Adrenal gland (tissue), 12 donors: Measurements from ENCODE around the gene TSPAN4. TPM values are rescaled to one million over a fixed set of nuclear protein-coding genes. Genes with fewer than 3 reads are reported as not detected.
A peak's percentile ranks its signal among the peaks of the same experiment; 100 is the strongest.

ENCODE experiments used
- DNase-seq, 7 donors: peaks; one replicate each; pipeline ENCODE4 v3.0.0-alpha.2; 2019 to 2020
- H3K27ac ChIP-seq, 5 donors: fragments of 200-600 bp; sonication (generic) in 4 of 5; 1 replicate in 3 of 5; 2 replicates in 2 of 5; pipeline versions ENCODE4 v1.5.1 to v1.8.0; 2016 to 2020; ENCODE audit warnings: mild to moderate bottlenecking in 1 of 5
- H3K27me3 ChIP-seq: fragments of 200-600 bp; 2 replicates; pipeline ENCODE4 v1.8.0; 2021
- H3K36me3 ChIP-seq, 2 donors: fragments of 200-600 bp; replicated peaks in 1 of 2; 1 replicate in 1 of 2; 2 replicates in 1 of 2; pipeline versions ENCODE4 v1.5.1 to v1.8.0; 2018 to 2022
- H3K4me1 ChIP-seq, 2 donors: fragments of 200-600 bp; replicated peaks in 1 of 2; 1 replicate in 1 of 2; 2 replicates in 1 of 2; pipeline versions ENCODE4 v1.5.1 to v1.8.0; 2018 to 2021
- H3K4me3 ChIP-seq, 4 donors: fragments of 200-600 bp; sonication (generic) in 3 of 4; one replicate each; pipeline ENCODE4 v1.5.1; 2016 to 2018
- H3K9me3 ChIP-seq, 3 donors: fragments of 200-600 bp; sonication (generic) in 1 of 3; replicated peaks in 1 of 3; 1 replicate in 2 of 3; 2 replicates in 1 of 3; pipeline versions ENCODE4 v1.5.1 to v1.8.0; 2016 to 2021
- CTCF ChIP-seq, 6 experiments: fragments of 450-650 bp in 4 of 6; fragments of 200-600 bp in 2 of 6; sonication (generic) in 1 of 6; IDR thresholded peaks; 1 replicate in 5 of 6; 2 replicates in 1 of 6; pipeline versions ENCODE4 v1.5.1 to v1.8.0; 2016 to 2021; ENCODE audit warnings: antibody characterized with exemption in 6 of 6, mild to moderate bottlenecking in 2 of 6, moderate library complexity in 1 of 6
- POLR2A ChIP-seq, 2 donors: fragments of 450-650 bp; IDR thresholded peaks; one replicate each; pipeline ENCODE4 v1.6.1; 2017; ENCODE audit warnings: antibody characterized with exemption in 2 of 2, mild to moderate bottlenecking in 2 of 2, moderate library complexity in 1 of 2
- WGBS, 4 donors: extraction: QIAGEN DNeasy Blood & Tissue Kit in 2 of 4; methylation state at CpG; one replicate each; pipeline versions ENCODE4 v1.1.5 to v1.1.7; 2013 to 2017; 5-methylcytosine and 5-hydroxymethylcytosine counted together
- intact Hi-C, 2 donors: fragments of 100-400 bp; cut with DNase I; formaldehyde crosslinking; loops; one replicate each; pipeline versions ENCODE4 v1.14.1 to v1.15.0; 2022 to 2023
- polyA plus RNA-seq, 3 donors: library from polyadenylated mRNA; stranded (reverse); fragments of 200-250 nt in 2 of 3; fragments of 350-450 nt in 1 of 3; fragmentation: Illumina TruSeq in 1 of 3; extraction: RNeasy Lipid Tissue Mini Kit (QIAGEN cat#74804) in 1 of 3; gene quantifications; one replicate each; pipeline ENCODE4 v1.2.3, GENCODE V29; 2013 to 2014
- total RNA-seq, 9 donors: library from RNA; depleted of rRNA in 4 of 9; stranded (reverse); fragments of >200 nt in 4 of 9; fragments of 120-200 nt in 1 of 9; fragmentation: NEBNext Ultra II Directional in 1 of 9; extraction: Animal tissue kit (Norgen Biotek cat#: 25700) in 1 of 9; gene quantifications; one replicate each; pipeline versions ENCODE4 v1.1.0 to v1.2.4, GENCODE V29; 2013 to 2023
- donor health status: healthy with polysubstance abuse.
- donor health status: Bipolar disorder and iron deficiency.
- donor health status: DM: yes; HTN: yes; CAD: no.
- donor health status: DM: no; HTN: no; CAD: no.
- donor health status: DM: no; HTN: no; CAD: no.
- donor health status: DM: yes; HTN: yes; CAD: no.

The TSPAN4 gene
- total and polyA plus RNA-seq, 12 donors = 5.2 to 207 (median 53.5) TPM

GRCh38 chr11:827897-828192 is 14.8 kb upstream of the TSPAN4 start, which contains the start of gene CRACR2B:
CRACR2B (plus strand) TSS chr11:827919; CDS start chr11:828608, 689 bp downstream.
- H3K27ac ChIP-seq = peak within 1 kb of the TSS in 4 of 5 donors; percentile 35 to 67 (median 46)
- peak within 1 kb of the TSS in 2 of 4 donors; percentile 26 to 54 for H3K4me3 ChIP-seq
- no peak for DNase-seq
- intact Hi-C loops = no loop called here
- peaks cover 36 to 62% of the 10 kb centered on the region in 2 donors for H3K4me1 ChIP-seq
- H3K27me3 ChIP-seq = no peaks in the 10 kb centered on the region
- no peaks in the 10 kb centered on the region for H3K9me3 ChIP-seq
- H3K36me3 ChIP-seq = peaks cover 0 to 24% of the 10 kb centered on the region in 2 donors
- TF ChIP-seq POLR2A (IDR thresholded peaks at IDR 0.05) (no peak), CTCF (IDR thresholded peaks at IDR 0.05) (no peak)
- 19 to 47% (median 39%) methylated on average over 4 to 5 of the region's 5 CpGs for WGBS, 4 donors

DNA sequence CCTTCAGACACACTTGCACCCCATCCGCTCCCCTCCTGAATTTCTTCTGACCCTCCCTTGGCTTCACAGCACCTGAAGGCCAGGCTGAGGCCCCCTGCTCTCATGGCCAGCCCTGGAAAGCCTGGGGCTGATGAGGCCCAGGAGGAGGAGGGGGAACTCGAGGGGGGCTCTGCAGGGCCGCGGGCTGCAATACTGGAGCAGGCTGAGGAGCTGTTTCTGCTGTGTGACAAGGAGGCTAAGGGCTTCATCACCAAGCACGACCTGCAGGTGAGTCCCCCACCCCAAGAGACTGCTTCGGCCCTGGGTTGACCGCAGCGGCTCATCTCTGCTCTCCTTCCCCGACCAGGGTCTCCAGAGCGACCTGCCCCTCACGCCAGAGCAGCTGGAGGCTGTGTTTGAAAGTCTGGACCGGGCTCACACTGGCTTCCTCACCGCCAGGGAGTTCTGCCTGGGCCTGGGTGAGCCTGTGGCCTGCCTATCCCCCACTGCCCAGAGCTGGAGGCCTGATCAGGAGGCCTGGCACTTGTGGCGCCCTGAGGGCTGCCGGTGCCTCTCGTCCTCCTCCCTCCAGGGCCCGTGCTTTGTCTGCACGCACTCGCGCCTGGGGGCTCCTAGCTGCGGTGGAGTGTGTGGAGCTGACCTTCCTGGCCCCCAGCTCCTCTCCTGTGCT is 14.0 kb upstream of the TSPAN4 start:
- 58 to 76% (median 64%) methylated on average over 2 to 21 of the region's 21 CpGs for WGBS, 4 donors
- TF ChIP-seq CTCF (IDR thresholded peaks at IDR 0.05) (no peak), POLR2A (IDR thresholded peaks at IDR 0.05) (peak in 1 of 2 donors; percentile 9)
- intact Hi-C loops = no loop called here
- Histone ChIP-seq H3K36me3 (peaks cover 0 to 16% of the 10 kb centered on the region in 2 donors), H3K9me3 (no peaks in the 10 kb centered on the region), H3K27ac (peak overlapping the region in 2 of 5 donors; percentile 6 to 35), H3K4me1 (peaks cover 36 to 66% of the 10 kb centered on the region in 2 donors), H3K4me3 (no peak overlapping the region), H3K27me3 (no peaks in the 10 kb centered on the region)
- peak in 1 of 7 donors; percentile 62 for DNase-seq

DNA sequence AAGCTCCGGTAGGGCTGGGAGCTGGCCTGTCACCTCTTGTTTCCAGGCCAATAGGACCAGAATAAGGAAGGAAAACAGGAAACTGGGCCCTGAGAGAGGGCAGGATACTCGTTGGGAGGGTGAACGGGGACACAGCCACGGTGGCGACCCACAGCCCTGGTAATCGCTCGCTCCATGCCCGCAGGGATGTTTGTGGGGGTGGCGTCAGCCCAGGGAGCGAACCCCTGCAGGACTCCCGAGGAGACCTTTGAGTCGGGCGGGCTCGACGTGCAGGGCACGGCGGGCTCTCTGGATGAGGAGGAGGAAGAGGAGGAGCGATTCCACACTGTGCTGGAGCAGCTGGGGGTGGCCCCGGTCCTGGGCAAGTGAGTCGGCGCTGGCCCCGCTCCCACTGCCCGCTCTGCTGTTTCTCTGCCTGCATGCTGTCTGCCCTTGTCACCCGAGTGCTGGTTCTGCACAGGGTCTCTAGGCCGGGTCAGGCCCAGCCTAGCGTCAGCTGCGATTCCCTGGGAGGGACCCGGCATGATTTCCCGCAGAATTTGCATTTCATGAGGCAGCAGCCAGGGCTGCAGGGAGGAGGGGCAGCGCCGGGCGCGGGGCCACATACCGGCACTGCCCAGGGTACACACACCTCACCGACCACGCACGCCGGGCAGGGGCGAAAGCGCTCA is 13.3 kb upstream of the TSPAN4 start:
- no peaks in the 10 kb centered on the region for H3K9me3 ChIP-seq
- intact Hi-C loops = no loop called here
- H3K4me3 ChIP-seq = peak overlapping the region in 2 of 4 donors; percentile 8 to 54
- TF ChIP-seq POLR2A (IDR thresholded peaks at IDR 0.05) (no peak), CTCF (IDR thresholded peaks at IDR 0.05) (no peak)
- DNase-seq = peak in 1 of 7 donors; percentile 47
- no peaks in the 10 kb centered on the region for H3K27me3 ChIP-seq
- peak overlapping the region in 3 of 5 donors; percentile 32 to 53 (median 35) for H3K27ac ChIP-seq
- peaks cover 42 to 73% of the 10 kb centered on the region in 2 donors for H3K4me1 ChIP-seq
- peaks cover 0 to 9% of the 10 kb centered on the region in 2 donors for H3K36me3 ChIP-seq
- 36 to 53% (median 41%) methylated on average over 8 to 40 of the region's 40 CpGs for WGBS, 4 donors

DNA sequence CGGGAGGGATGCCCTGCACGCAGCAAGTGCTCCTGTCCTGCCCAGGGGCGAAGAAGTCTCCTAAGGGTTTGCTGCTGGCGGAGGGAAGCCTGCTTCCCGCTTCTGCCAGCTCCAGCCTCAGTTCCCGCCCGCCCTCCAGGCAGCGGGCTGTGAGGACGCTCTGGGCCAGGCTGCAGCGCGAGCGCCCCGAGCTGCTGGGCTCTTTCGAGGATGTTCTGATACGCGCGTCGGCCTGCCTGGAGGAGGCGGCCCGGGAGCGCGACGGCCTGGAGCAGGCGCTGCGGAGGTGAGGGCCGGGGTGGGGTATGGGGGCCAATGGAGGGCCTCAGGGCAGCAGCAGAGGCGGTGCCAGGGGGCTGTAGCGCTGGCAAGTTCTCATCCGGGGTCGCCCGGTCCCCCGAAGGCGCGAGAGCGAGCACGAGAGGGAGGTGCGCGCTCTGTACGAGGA is 12.8 kb upstream of the TSPAN4 start:
- DNase-seq = no peak
- WGBS, 4 donors = 26 to 55% (median 36%) methylated on average over 16 to 39 of the region's 39 CpGs; no CpG with 5 or more reads in 1 of the 4 donors
- Histone ChIP-seq H3K4me1 (peaks cover 48 to 78% of the 10 kb centered on the region in 2 donors), H3K27ac (peak overlapping the region in 1 of 5 donors; percentile 53), H3K9me3 (no peaks in the 10 kb centered on the region), H3K27me3 (no peaks in the 10 kb centered on the region), H3K36me3 (peaks cover 0 to 3% of the 10 kb centered on the region in 2 donors), H3K4me3 (peak overlapping the region in 2 of 4 donors; percentile 8 to 54)
- TF ChIP-seq CTCF (IDR thresholded peaks at IDR 0.05) (no peak), POLR2A (IDR thresholded peaks at IDR 0.05) (no peak)
- intact Hi-C loops = no loop called here
